ENCODE results near the gene C2orf92. TPM values are rescaled to one million over a fixed set of nuclear protein-coding genes. Genes with fewer than 3 reads are reported as not detected.

The C2orf92 gene
- total RNA-seq, 1 donor from 2014 or later: 20.0 TPM

DNA sequence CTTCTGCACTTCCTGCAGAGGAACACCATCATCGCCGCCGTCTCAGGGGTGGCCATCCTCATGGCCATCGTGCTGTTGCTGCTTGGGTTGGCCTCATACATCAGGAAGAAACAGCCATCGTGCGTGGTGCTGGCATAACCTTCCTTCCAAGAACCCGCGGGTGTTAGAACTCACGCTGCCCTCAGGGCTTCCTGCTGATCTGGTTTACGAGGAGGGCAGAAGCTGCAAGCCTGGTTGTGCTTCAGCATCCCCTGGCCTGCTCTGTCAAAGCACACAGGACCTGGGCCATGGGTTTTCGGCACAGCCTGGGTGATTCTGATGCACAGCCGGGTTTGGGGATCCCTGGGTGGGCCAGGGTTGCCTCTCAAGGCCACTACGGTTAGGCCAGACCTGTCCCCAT, 31.7 kb downstream of the C2orf92 start:
- H3K36me3 Mint-ChIP-seq: no peaks in the 10 kb centered on the region
- no peak overlapping the region for H3K4me3 Mint-ChIP-seq
- no peak overlapping the region for H3K27ac Mint-ChIP-seq
- no peaks in the 10 kb centered on the region for H3K27me3 Mint-ChIP-seq (ENCODE audit: low read depth)
- H3K9me3 Mint-ChIP-seq: no peaks in the 10 kb centered on the region
- no peak for TF ChIP-seq CTCF (IDR thresholded peaks at IDR 0.05; ENCODE audit: unreplicated experiment)
- peaks cover 5% of the 10 kb centered on the region for H3K4me1 Mint-ChIP-seq
- peak in 1 of 2 experiments; percentile 33 for DNase-seq (ENCODE audit: low spot score in 2 of 2, unreplicated experiment in 2 of 2)

DNA sequence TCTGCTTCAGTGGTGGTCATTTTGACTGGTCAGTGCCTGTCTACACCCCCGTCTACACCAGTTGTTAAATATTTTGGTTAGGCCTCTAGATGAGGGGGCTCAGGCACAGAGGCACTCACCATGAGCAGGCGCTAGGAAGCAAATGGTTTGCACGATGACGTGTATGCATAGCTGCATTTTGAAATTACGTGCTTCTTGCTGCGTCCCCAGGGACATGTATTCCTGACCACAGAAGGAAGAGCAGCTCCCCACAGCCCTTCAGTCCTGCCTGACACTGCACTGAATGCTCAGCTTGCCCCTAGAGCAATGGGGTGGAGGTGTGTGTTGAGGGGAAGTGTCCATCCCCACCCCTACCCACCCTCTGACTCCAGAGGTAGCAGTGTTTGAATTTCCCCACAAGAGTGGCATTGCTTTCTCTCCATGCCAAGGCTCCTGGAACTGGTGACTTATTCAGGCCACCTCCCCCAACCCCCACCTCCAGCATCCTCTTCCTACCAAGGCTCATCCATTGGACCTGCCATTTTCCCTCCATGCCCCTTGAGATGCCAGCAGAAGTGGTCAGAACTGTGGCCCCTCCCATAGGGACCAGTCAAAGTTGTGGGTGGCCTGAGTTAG, 32.4 kb downstream of the C2orf92 start:
- peaks cover 3% of the 10 kb centered on the region for H3K4me1 Mint-ChIP-seq
- H3K4me3 Mint-ChIP-seq: no peak overlapping the region
- H3K36me3 Mint-ChIP-seq: no peaks in the 10 kb centered on the region
- H3K27me3 Mint-ChIP-seq (ENCODE audit: low read depth): no peaks in the 10 kb centered on the region
- peak in 1 of 2 experiments; percentile 27 for DNase-seq (ENCODE audit: low spot score in 2 of 2, unreplicated experiment in 2 of 2)
- H3K27ac Mint-ChIP-seq: no peak overlapping the region
- no peak for TF ChIP-seq CTCF (IDR thresholded peaks at IDR 0.05; ENCODE audit: unreplicated experiment)
- H3K9me3 Mint-ChIP-seq: no peaks in the 10 kb centered on the region

- no peaks in the 10 kb centered on the region for H3K4me1 Mint-ChIP-seq
- peak in 1 of 2 experiments; percentile 17 for DNase-seq (ENCODE audit: low spot score in 2 of 2, unreplicated experiment in 2 of 2)
- no peaks in the 10 kb centered on the region for H3K36me3 Mint-ChIP-seq
- H3K27me3 Mint-ChIP-seq (ENCODE audit: low read depth): no peaks in the 10 kb centered on the region
- no peak for TF ChIP-seq CTCF (IDR thresholded peaks at IDR 0.05; ENCODE audit: unreplicated experiment)
- H3K27ac Mint-ChIP-seq: no peak overlapping the region
- H3K4me3 Mint-ChIP-seq: no peak overlapping the region
- no peaks in the 10 kb centered on the region for H3K9me3 Mint-ChIP-seq
These were observed 33.4 kb downstream of the C2orf92 start for GRCh38 chr2:97702731-97703470.

GRCh38 chr2:97703741-97704140, 34.2 kb downstream of the C2orf92 start:
- no peaks in the 10 kb centered on the region for H3K36me3 Mint-ChIP-seq
- H3K27ac Mint-ChIP-seq: no peak overlapping the region
- no peak for TF ChIP-seq CTCF (IDR thresholded peaks at IDR 0.05; ENCODE audit: unreplicated experiment)
- no peak for DNase-seq (ENCODE audit: low spot score in 2 of 2, unreplicated experiment in 2 of 2)
- H3K27me3 Mint-ChIP-seq (ENCODE audit: low read depth): no peaks in the 10 kb centered on the region
- H3K9me3 Mint-ChIP-seq: no peaks in the 10 kb centered on the region
- no peak overlapping the region for H3K4me3 Mint-ChIP-seq
- H3K4me1 Mint-ChIP-seq: no peaks in the 10 kb centered on the region

GRCh38 chr2:97704989-97705388, 35.5 kb downstream of the C2orf92 start:
- no peaks in the 10 kb centered on the region for H3K9me3 Mint-ChIP-seq
- peaks cover 2% of the 10 kb centered on the region for H3K4me1 Mint-ChIP-seq
- no peaks in the 10 kb centered on the region for H3K36me3 Mint-ChIP-seq
- TF ChIP-seq CTCF (IDR thresholded peaks at IDR 0.05; ENCODE audit: unreplicated experiment): no peak
- H3K27ac Mint-ChIP-seq: no peak overlapping the region
- no peaks in the 10 kb centered on the region for H3K27me3 Mint-ChIP-seq (ENCODE audit: low read depth)
- DNase-seq (ENCODE audit: low spot score in 2 of 2, unreplicated experiment in 2 of 2): peak in 1 of 2 experiments; percentile 25
- H3K4me3 Mint-ChIP-seq: no peak overlapping the region
